Measurements from ENCODE around the gene MTARC2. TPM values are rescaled to one million over a fixed set of nuclear protein-coding genes. Genes with fewer than 3 reads are reported as not detected.
A peak's percentile ranks its signal among the peaks of the same experiment; 100 is the strongest.

MTARC2 gene
- total RNA-seq, 4 donors from 2014 or later, result 15.6 to 22.9 (median 20.5) TPM

DNA sequence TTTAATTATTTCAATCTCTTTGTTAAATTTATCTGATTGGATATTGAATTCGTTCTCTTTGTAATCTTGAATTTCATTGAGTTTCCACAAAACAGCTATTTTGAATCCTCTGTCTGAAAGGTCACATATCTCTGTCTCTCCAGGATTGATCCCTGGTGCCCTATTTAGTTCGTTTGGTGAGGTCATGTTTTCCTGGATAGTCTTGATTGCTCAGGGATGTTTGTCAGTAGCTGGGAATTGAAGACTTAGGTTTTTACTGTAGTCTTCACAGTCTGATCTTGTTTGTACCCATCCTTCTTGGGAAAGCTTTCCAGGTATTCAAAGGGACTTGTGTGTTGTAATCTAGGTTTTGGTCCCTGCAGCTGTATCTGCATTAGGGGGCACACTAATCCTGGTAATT lies 6.8 kb upstream of the MTARC2 start:
- WGBS, result 79% methylated on average over 2 of the region's 2 CpGs
- Histone ChIP-seq H3K4me1 (peaks cover 0 to 4% (median under 1%) of the 10 kb centered on the region in 4 donors), H3K36me3 (no peaks in the 10 kb centered on the region), H3K27ac (replicated peaks in 1 of 4) (no peak overlapping the region), H3K27me3 (no peaks in the 10 kb centered on the region), H3K4me3 (no peak overlapping the region), H3K9me3 (no peaks in the 10 kb centered on the region)
- TF ChIP-seq POLR2AphosphoS5 (IDR thresholded peaks at IDR 0.05) (no peak), EP300 (IDR thresholded peaks at IDR 0.05) (no peak), POLR2A (IDR thresholded peaks at IDR 0.05; ENCODE audit: low read depth) (no peak)
- TF ChIP-seq, protein P1, sequence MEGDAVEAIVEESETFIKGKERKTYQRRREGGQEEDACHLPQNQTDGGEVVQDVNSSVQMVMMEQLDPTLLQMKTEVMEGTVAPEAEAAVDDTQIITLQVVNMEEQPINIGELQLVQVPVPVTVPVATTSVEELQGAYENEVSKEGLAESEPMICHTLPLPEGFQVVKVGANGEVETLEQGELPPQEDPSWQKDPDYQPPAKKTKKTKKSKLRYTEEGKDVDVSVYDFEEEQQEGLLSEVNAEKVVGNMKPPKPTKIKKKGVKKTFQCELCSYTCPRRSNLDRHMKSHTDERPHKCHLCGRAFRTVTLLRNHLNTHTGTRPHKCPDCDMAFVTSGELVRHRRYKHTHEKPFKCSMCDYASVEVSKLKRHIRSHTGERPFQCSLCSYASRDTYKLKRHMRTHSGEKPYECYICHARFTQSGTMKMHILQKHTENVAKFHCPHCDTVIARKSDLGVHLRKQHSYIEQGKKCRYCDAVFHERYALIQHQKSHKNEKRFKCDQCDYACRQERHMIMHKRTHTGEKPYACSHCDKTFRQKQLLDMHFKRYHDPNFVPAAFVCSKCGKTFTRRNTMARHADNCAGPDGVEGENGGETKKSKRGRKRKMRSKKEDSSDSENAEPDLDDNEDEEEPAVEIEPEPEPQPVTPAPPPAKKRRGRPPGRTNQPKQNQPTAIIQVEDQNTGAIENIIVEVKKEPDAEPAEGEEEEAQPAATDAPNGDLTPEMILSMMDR (IDR thresholded peaks at IDR 0.05), result no peak
- peak; percentile 5 for DNase-seq (ENCODE audit: extremely low spot score)
- intact Hi-C loops (cut with DNase I), result loop anchor here (10.0 kb wide), 1 partner anchor 467 kb away; the partner anchor contains the start of gene RAB3GAP2

- H3K4me3 ChIP-seq, result no peak overlapping the region
- H3K36me3 ChIP-seq, result no peaks in the 10 kb centered on the region
- peak; percentile 29 for DNase-seq (ENCODE audit: extremely low spot score)
- H3K4me1 ChIP-seq, result peaks cover 1 to 9% (median 4%) of the 10 kb centered on the region in 4 donors
- WGBS, result 100% methylated on average over 1 of the region's 1 CpG
- H3K27ac ChIP-seq (replicated peaks in 1 of 4), result no peak overlapping the region
- no peaks in the 10 kb centered on the region for H3K27me3 ChIP-seq
- no peaks in the 10 kb centered on the region for H3K9me3 ChIP-seq
- TF ChIP-seq POLR2A (IDR thresholded peaks at IDR 0.05; ENCODE audit: low read depth) (no peak), EP300 (IDR thresholded peaks at IDR 0.05) (no peak), POLR2AphosphoS5 (IDR thresholded peaks at IDR 0.05) (no peak)
- TF ChIP-seq, protein P1 (IDR thresholded peaks at IDR 0.05), result no peak
- intact Hi-C loops (cut with DNase I), result loop anchor here (10.0 kb wide), 1 partner anchor 467 kb away; the partner anchor contains the start of gene RAB3GAP2
Measured at GRCh38 chr1:220741825-220742224, 6.3 kb upstream of the MTARC2 start.

DNA sequence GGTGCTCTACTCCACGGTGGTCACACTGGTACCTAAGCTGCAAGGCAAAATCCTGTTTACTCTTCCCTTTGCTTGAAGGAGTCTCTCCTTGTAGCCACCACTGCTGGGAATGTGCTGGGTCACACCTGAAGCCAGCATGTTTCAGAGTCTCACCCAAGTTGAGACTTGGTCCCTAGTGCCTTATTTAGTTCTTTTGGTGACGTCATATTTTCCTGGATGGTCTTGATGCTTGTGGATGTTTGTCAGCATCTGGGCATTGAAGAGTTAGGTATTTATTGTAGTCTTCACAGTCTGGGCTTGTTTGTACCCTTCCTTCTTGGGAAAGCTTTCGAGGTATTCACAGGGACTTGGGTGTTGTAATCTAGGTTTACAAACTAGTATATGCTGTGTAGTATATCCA lies 5.6 kb upstream of the MTARC2 start:
- WGBS, result 95% methylated on average over 2 of the region's 3 CpGs
- peaks cover 8 to 16% (median 11%) of the 10 kb centered on the region in 4 donors for H3K4me1 ChIP-seq
- intact Hi-C loops (cut with DNase I), result loop anchor here (10.0 kb wide), 1 partner anchor 468 kb away; the partner anchor contains the start of gene RAB3GAP2
- H3K27ac ChIP-seq (replicated peaks in 1 of 4), result no peak overlapping the region
- no peak for DNase-seq (ENCODE audit: extremely low spot score)
- H3K27me3 ChIP-seq, result no peaks in the 10 kb centered on the region
- H3K4me3 ChIP-seq, result no peak overlapping the region
- H3K36me3 ChIP-seq, result no peaks in the 10 kb centered on the region
- TF ChIP-seq, protein P1 (IDR thresholded peaks at IDR 0.05), result no peak
- no peak for TF ChIP-seq EP300 (IDR thresholded peaks at IDR 0.05)
- no peak for TF ChIP-seq POLR2A (IDR thresholded peaks at IDR 0.05; ENCODE audit: low read depth)
- TF ChIP-seq POLR2AphosphoS5 (IDR thresholded peaks at IDR 0.05), result no peak
- H3K9me3 ChIP-seq, result no peaks in the 10 kb centered on the region

GRCh38 chr1:220746851-220747250 lies 1.3 kb upstream of the MTARC2 start:
- 77% methylated on average over 3 of the region's 3 CpGs for WGBS
- Histone ChIP-seq H3K36me3 (no peaks in the 10 kb centered on the region), H3K27me3 (no peaks in the 10 kb centered on the region), H3K27ac (replicated peaks in 1 of 4) (peak overlapping the region; percentile 88 to 95 (median 94)), H3K4me3 (peak overlapping the region in 1 of 4 donors; percentile 68), H3K9me3 (no peaks in the 10 kb centered on the region), H3K4me1 (peaks cover 33 to 50% (median 44%) of the 10 kb centered on the region in 4 donors)
- DNase-seq (ENCODE audit: extremely low spot score), result peak; percentile 53
- intact Hi-C loops (cut with DNase I), result loop anchor here (10.0 kb wide), 1 partner anchor 472 kb away; the partner anchor contains the start of gene RAB3GAP2
- TF ChIP-seq POLR2AphosphoS5 (IDR thresholded peaks at IDR 0.05), result no peak
- TF ChIP-seq, protein P1 (IDR thresholded peaks at IDR 0.05), result no peak
- no peak for TF ChIP-seq POLR2A (IDR thresholded peaks at IDR 0.05; ENCODE audit: low read depth)
- TF ChIP-seq EP300 (IDR thresholded peaks at IDR 0.05), result no peak

Data from esophagus muscularis mucosa (tissue), 4 donors.